Right lobe of liver (tissue), 6 donors: ENCODE measurements around the gene PLA2G5. TPM values are rescaled to one million over a fixed set of nuclear protein-coding genes. Genes with fewer than 3 reads are reported as not detected.

Source experiments
- ATAC-seq, 4 donors: fragments of 200-7000 bp; cut with Tn5 transposase; one replicate each; pipeline ENCODE4 v1.9.1; 2020; ENCODE audit warnings: mild to moderate bottlenecking in 4 of 4, moderate library complexity in 4 of 4
- DNase-seq, 3 donors: peaks; one replicate each; pipeline ENCODE4 v3.0.0-alpha.2; 2020
- H3K27ac ChIP-seq, 3 donors: fragments of 200-600 bp; one replicate each; pipeline ENCODE4 v1.8.0; 2022
- H3K27me3 ChIP-seq, 2 donors: fragments of 200-600 bp; one replicate each; pipeline ENCODE4 v1.8.0; 2022
- H3K36me3 ChIP-seq, 4 donors: fragments of 200-600 bp; sonication (generic) in 1 of 4; one replicate each; pipeline versions ENCODE4 v1.5.1 to v1.8.0; 2017 to 2022; ENCODE audit warnings: control low read depth in 1 of 4
- H3K4me1 ChIP-seq, 4 donors: fragments of 200-600 bp; sonication (generic) in 1 of 4; one replicate each; pipeline versions ENCODE4 v1.5.1 to v1.8.0; 2017 to 2022; ENCODE audit warnings: control low read depth in 1 of 4
- H3K4me3 ChIP-seq, 3 donors: fragments of 200-600 bp; one replicate each; pipeline ENCODE4 v1.8.0; 2022
- H3K9me3 ChIP-seq, 4 donors: fragments of 200-600 bp; sonication (generic) in 1 of 4; one replicate each; pipeline versions ENCODE4 v1.5.1 to v1.8.0; 2017 to 2022; ENCODE audit warnings: control low read depth in 1 of 4
- CTCF ChIP-seq, 4 donors: fragments of 200-600 bp in 3 of 4; fragments of 450-650 bp in 1 of 4; IDR thresholded peaks; one replicate each; pipeline versions ENCODE4 v1.5.1 to v1.8.0; 2016 to 2022; ENCODE audit warnings: antibody characterized with exemption in 4 of 4, mild to moderate bottlenecking in 2 of 4
- POLR2A ChIP-seq: fragments of 450-650 bp; IDR thresholded peaks from one replicate; pipeline ENCODE4 v1.6.1; 2017; ENCODE audit warnings: antibody characterized with exemption, mild to moderate bottlenecking
- WGBS: methylation state at CpG from one replicate; pipeline ENCODE4 v1.1.6; 2018; ENCODE audit warnings: low coverage, low lambda C conversion rate; ENCODE audit not compliant: insufficient coverage; ENCODE audit errors: missing lambda C conversion rate; 5-methylcytosine and 5-hydroxymethylcytosine counted together
- intact Hi-C, 2 donors: fragments of 100-400 bp; cut with DNase I; formaldehyde crosslinking; loops; one replicate each; pipeline versions ENCODE4 v1.11.2 to v1.14.1; 2022
- total RNA-seq, 6 experiments: library from RNA; depleted of rRNA in 2 of 6; stranded (reverse); fragments of >200 nt in 2 of 6; fragmentation: NEBNext Ultra II Directional in 3 of 6; extraction: Animal tissue kit (Norgen Biotek cat#: 25700) in 3 of 6; gene quantifications; one replicate each; pipeline versions ENCODE4 v1.1.0 to v1.2.4, GENCODE V29; 2016 to 2023
- donor health status: DM: no; HTN: yes; CAD: no.
- donor health status: DM: no; HTN: no; CAD: no.
- donor health status: DM: no; HTN: no; CAD: no.
- donor health status: DM: no; HTN: yes; CAD: no.
- donor health status: DM: no; HTN: yes; CAD: no.

PLA2G5 gene
- total RNA-seq, 6 experiments from 2014 or later = 0.62 to 4.8 (median 3.2) TPM

GRCh38 chr1:20102875-20103274 lies 32.9 kb downstream of the PLA2G5 start:
- WGBS = 50% methylated on average over 1 of the region's 1 CpG
- Histone ChIP-seq H3K4me1 (no peaks in the 10 kb centered on the region), H3K27ac (no peak overlapping the region), H3K9me3 (no peaks in the 10 kb centered on the region), H3K4me3 (no peak overlapping the region), H3K36me3 (no peaks in the 10 kb centered on the region), H3K27me3 (no peaks in the 10 kb centered on the region)
- ATAC-seq (peak in 1 of 4 donors; percentile 48), DNase-seq (no peak)
- intact Hi-C loops = loop anchor here in 1 of 2 donors (5.0 kb wide), 1 partner anchor 49 kb away; no protein-coding TSS in a partner anchor
- no peak for TF ChIP-seq POLR2A
- TF ChIP-seq CTCF (IDR thresholded peaks at IDR 0.05) = no peak

DNA sequence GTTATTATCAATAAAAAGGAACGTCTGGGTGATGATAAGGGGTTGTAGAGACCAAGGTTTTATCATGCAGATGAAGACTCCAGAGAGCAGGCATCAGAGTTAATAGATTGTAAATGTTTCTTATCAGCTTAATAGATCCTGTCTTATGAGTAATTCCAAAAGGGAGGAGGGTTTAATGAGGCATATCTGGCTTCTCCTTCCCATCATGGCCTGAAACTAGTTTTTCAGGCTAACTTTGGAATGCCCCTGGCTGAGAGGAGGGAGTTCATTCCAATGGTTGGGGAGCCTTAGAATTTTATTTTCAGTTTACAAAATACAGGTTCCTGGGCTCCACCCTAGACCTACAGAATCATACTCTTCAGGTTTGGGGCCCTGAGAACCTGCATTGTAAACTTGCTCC lies 35.9 kb downstream of the PLA2G5 start:
- Histone ChIP-seq H3K36me3 (no peaks in the 10 kb centered on the region), H3K4me1 (no peaks in the 10 kb centered on the region), H3K9me3 (no peaks in the 10 kb centered on the region), H3K27ac (no peak overlapping the region), H3K4me3 (no peak overlapping the region), H3K27me3 (no peaks in the 10 kb centered on the region)
- no peak for DNase-seq
- TF ChIP-seq POLR2A = no peak
- TF ChIP-seq CTCF (IDR thresholded peaks at IDR 0.05) = no peak
- ATAC-seq = no peak
- 31% methylated on average over 1 of the region's 1 CpG for WGBS
- intact Hi-C loops = no loop called here

GRCh38 chr1:20107351-20107750 lies 37.4 kb downstream of the PLA2G5 start:
- intact Hi-C loops = no loop called here
- no peak overlapping the region for H3K4me3 ChIP-seq
- no peaks in the 10 kb centered on the region for H3K9me3 ChIP-seq
- no peaks in the 10 kb centered on the region for H3K27me3 ChIP-seq
- no peaks in the 10 kb centered on the region for H3K4me1 ChIP-seq
- ATAC-seq = no peak
- WGBS = 25% methylated on average over 2 of the region's 4 CpGs
- H3K36me3 ChIP-seq = no peaks in the 10 kb centered on the region
- DNase-seq = no peak
- no peak overlapping the region for H3K27ac ChIP-seq
- TF ChIP-seq POLR2A = no peak
- no peak for TF ChIP-seq CTCF (IDR thresholded peaks at IDR 0.05)

DNA sequence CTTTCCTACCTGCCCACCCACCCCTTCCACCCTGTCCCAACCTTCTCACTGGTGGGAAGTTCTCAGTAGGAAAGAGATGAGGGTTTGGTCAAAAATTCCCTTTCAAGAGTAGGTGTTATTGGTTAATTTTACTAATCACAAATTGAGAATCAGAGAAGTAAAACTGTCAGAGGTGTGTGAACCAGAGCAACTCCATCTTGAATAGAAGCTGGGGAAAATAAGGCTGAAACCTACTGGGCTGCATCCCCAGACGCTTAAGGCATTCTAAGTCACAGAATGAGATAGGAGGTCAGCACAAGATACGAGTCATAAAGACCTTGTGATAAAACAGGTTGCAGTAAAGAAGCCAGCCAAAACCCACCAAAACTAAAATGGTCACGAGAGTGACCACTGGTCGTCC lies 37.8 kb downstream of the PLA2G5 start:
- intact Hi-C loops = no loop called here
- 63% methylated on average over 4 of the region's 4 CpGs for WGBS
- no peaks in the 10 kb centered on the region for H3K36me3 ChIP-seq

More for the DNA sequence above, 37.8 kb downstream of the PLA2G5 start:
- H3K4me1 ChIP-seq = no peaks in the 10 kb centered on the region
- ATAC-seq (no peak), DNase-seq (no peak)
- no peak for TF ChIP-seq POLR2A
- no peak for TF ChIP-seq CTCF (IDR thresholded peaks at IDR 0.05)
- H3K27ac ChIP-seq = no peak overlapping the region
- no peaks in the 10 kb centered on the region for H3K27me3 ChIP-seq
- H3K4me3 ChIP-seq = no peak overlapping the region
- no peaks in the 10 kb centered on the region for H3K9me3 ChIP-seq
